Skeletal muscle cell (primary cell): ENCODE results near the gene GLS.
"Not testable (repeated sequence)": the region's sequence is repeated elsewhere in the genome, so short reads cannot be mapped to it uniquely, and the experiment has no call there.

Experiments used
- DNase-seq: peaks from one replicate; pipeline ENCODE4 v3.0.0-alpha.2; 2010; ENCODE audit warnings: low read depth
- H3K4me3 ChIP-seq: 2 replicates; pipeline ENCODE4 v1.5.1; 2011; ENCODE audit warnings: low read depth, mild to moderate bottlenecking, control low read depth, low read length, moderate library complexity

GLS gene

GRCh38 chr2:190854726-190855125 is 25.9 kb upstream of the GLS start:
- no peak for DNase-seq
- no peak overlapping the region for H3K4me3 ChIP-seq

- DNase-seq = no peak
Observed at GRCh38 chr2:190855245-190855644, 25.4 kb upstream of the GLS start.

DNA sequence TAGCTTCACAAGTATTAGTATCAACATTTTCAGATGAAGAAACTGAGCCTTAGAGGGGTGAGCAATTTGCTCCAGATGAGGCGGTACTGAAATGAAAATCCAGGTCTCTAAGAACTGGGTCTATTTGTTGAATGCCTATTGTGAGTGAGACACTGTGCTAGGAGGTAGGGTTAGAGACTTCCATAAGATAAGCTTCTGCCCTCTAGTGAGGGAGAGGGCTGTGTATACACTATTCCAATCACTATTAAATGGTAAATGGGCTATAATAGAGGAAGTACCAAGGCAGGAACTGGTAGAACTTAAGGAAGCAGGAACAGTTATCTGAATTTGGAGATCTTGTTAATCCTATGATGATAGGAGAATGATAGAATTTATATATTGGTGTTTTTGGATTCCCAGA is 23.6 kb upstream of the GLS start:
- DNase-seq = no peak
- no peak overlapping the region for H3K4me3 ChIP-seq

More at GRCh38 chr2:190855245-190855644, 25.4 kb upstream of the GLS start:
- no peak overlapping the region for H3K4me3 ChIP-seq

DNA sequence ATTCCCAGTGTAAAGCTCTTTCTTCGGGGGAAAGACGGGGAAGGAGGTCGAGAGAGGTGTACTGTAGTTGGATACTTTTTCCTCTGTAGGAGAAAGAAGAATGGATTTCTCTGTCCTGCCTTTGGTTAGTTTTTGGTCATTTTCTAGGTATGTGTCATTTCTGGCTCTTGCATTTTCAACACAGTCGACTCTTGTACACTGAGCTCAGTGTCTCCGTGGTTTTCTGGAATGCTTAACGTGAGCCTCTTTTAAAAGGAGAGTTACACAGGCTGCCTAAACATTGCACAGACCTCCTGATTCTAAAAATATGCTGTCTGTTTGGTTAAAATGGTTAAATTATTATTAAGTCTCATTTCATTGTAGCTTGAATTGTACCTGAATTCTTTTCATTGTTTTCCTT is 21.8 kb upstream of the GLS start:
- peak; percentile 68 for DNase-seq
- H3K4me3 ChIP-seq = no peak overlapping the region

DNA sequence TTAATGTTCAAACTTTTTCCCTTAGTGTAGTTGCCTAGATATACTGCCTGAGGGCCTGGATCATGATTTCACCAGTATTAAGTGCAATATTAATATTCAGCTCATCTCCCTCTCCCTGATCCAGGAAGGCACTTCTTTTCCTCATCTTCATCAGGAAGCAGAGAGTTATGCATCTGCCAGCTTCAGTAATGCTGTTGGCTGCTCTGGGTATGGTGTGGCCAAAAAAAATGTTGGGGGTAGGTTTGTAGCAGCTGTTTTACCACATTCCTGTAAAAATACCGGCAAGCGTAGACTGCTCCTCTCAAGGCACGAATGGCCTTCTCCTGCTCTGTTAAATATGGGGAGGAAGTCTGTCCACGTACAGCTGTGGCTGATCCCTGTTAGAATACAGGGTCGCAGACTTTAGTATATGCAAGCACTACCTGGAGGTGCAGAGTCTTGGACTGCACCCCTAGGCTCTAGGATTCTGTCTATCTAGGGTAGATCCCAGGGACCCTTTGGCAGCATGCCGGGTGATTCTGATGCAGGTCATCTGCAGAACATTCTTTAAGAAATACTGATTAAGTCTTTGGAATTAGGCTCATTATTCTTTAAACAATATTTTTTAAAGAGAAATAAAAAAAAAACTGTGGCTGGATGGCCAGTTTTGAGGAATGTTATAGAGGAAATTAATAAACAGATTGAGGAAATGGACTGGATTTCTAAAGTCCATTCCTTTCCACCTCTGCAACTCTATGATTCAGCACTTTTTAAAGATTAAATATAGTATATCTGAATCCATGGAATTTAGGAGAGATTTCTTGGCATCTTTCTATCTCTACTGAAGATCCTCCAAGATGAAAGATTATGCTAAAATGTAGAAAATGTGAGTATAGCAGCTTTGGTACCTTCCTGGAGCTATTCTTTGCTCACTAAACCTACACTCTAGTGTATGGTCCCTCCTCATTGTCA is 21.0 kb upstream of the GLS start:
- no peak overlapping the region for H3K4me3 ChIP-seq
- DNase-seq = no peak

GRCh38 chr2:190860985-190861680 is 19.5 kb upstream of the GLS start:
- DNase-seq = no peak
- no peak overlapping the region for H3K4me3 ChIP-seq

DNA sequence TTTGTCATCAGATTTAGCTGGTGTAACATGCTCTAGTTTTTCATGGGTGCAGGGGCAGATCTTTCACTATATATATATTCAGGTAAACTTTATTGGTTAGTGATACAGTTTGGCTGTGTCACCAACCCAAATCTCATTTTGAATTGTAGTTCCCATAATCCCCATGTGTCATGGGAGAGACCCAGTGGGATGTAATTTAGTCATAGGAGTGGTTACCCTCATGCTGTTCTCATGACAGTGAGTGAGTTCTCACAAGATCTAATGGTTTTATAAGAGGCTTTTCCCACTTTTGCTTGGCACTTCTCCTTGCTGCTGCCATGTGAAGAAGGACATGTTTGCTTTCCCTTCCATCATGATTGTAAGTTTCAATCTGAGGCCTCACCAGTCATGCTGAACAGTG is 18.5 kb upstream of the GLS start:
- not testable (repeated sequence) for DNase-seq, H3K4me3 ChIP-seq

GRCh38 chr2:190862571-190862991 is 18.0 kb upstream of the GLS start:
- no peak overlapping the region for H3K4me3 ChIP-seq
- DNase-seq = no peak

DNA sequence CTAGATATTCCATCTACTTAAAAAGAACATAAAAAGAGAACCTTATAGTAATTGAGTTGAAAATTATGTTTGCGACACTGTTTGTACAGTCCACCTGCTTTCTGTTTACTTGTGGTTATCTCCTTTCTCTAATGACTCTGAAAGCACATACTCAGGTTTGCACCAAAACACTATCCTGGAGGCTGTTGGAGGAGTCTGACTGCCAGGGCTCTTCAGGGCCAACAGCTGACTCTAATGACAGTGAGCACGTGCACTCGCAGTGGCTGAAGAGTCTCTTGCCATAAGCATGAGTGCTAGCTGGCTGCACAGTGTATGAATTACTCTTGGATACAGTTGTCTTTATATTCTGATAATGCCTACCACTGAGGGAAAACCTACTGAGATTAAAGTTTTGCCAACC is 16.7 kb upstream of the GLS start:
- no peak overlapping the region for H3K4me3 ChIP-seq

GRCh38 chr2:190864375-190864774 is 16.2 kb upstream of the GLS start:
- DNase-seq = no peak
- H3K4me3 ChIP-seq = no peak overlapping the region

More for the DNA sequence above, 16.7 kb upstream of the GLS start:
- DNase-seq = no peak

- no peak for DNase-seq
- no peak overlapping the region for H3K4me3 ChIP-seq
Observed at GRCh38 chr2:190867212-190867611, 13.4 kb upstream of the GLS start.

DNA sequence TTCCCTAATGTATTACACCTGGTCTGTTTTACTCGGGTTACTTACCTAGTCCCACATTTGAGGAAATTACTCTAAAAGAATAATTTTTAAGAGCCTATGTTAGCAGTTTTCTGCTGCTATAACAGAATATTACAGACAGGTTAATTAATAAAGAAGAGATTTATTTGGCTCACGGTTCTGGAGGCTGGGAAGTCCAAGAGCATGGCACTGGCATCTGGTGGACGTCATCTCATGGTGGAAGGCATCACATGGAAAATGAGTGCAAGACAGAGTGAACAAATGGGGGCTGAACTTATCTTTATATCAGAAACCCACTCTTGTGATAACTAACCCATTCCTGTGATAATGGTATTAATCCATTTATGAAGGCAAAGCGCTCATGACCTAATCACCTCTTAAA is 12.8 kb upstream of the GLS start:
- no peak overlapping the region for H3K4me3 ChIP-seq
- no peak for DNase-seq

GRCh38 chr2:190869721-190870120 is 10.9 kb upstream of the GLS start:
- H3K4me3 ChIP-seq = no peak overlapping the region
- no peak for DNase-seq

DNA sequence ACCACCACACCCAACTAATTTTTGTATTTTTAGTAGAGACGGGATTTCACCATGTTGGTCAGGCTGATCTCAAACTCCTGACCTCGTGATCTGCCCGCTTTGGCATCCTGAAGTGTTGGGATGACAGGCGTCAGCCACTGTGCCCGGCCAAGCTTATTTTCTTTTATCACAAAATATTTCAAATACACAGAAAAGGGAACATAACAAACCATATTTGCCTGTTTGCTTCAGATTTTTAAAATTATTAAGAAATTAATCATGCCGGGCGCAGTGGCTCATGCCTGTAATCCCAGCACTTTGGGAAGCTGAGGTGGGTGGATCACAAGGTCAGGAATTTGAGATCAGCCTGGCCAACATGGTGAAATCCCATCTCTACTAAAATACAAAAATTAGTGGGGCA is 7.2 kb upstream of the GLS start:
- H3K4me3 ChIP-seq, DNase-seq: not testable (repeated sequence)

DNA sequence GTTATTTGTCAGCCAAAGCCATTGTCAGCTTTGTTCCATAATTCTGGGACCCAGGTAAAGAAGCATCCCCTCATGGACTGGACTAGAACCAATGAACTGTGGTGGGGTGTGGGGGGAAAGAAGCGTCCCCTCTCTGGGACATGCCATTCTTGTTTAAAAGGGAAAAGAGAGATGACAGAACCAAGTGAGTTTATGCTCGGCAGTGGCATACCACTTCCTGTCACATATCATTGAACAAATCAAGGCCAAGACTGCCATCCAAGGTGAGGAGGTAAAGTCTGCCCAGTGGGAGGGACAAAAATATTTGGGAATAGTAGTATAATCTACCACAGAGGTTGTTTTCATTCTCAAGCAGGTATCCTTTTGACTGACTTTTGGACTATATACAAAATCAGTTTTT is 4.7 kb upstream of the GLS start:
- DNase-seq = no peak
- no peak overlapping the region for H3K4me3 ChIP-seq

DNA sequence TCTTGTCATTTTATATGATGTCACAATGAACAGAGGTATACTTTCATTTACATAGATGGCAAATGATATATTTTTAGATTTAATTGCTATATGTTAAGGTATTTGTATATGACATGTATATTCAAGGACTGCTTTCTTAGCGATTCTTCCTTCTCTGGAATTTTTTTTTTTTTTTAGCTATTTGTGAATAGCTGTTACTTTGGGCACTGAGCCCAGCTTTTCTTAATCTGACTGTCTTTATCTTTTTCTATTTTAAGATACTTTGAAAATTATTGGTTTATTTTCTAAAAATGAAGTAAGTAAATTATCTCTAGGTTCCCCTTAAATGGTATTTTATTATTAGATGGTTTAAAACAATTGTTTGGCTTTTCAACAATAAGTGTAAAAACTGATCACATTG is 4.0 kb upstream of the GLS start:
- no peak overlapping the region for H3K4me3 ChIP-seq
- no peak for DNase-seq

GRCh38 chr2:190877436-190877835 is 3.2 kb upstream of the GLS start:
- H3K4me3 ChIP-seq = no peak overlapping the region
- no peak for DNase-seq

DNA sequence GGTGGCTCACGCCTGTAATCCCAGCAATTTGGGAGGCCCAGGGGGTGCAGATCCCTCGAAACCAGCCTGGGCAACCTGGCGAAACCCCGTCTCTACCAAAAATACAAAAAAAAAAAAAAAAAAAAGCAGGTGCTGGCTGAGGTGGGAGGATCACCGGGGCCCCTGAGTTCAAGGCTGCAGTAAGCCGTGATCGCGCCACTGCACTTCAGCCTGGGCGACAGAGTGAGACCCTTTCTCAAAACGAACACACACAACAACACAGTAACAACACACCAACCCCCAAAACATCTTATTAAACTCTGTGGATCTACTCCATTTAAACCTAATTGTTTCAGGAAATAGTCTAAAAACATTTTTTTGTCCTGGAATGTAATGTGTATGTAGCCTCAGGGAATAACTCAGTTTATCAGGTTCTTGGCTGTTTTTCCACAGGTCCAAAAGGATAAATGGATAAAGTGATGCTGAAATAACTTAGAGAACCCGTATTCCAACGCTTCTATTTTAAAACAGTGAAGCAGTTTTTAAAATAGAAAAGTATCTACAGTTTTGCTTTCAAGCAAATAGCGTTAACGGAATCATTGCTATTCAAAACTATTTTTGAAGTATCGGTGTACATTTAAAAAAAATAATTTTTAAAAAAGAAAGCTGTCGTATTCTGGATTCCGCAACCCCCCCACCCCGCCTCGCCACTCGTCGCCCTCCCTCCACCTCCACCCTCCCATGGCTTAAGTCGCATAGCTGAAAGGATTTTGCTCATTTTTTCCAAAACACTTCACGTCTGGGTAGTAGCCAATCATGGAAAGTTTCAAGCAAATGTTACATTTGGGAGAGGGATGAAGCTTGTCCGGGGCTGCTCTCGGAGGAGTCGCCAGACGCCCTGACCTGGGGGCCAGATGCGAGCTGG is 895 bp upstream of the GLS start:
- no peak for DNase-seq
- H3K4me3 ChIP-seq = peak overlapping the region; percentile 61

GRCh38 chr2:190881084-190881597 is 520 bp downstream of the GLS start:
- DNase-seq = no peak
- peak overlapping the region; percentile 61 for H3K4me3 ChIP-seq
